B cell (primary cell): Measurements from ENCODE around the gene VWA5B1. TPM values are rescaled to one million over a fixed set of nuclear protein-coding genes. Genes with fewer than 3 reads are reported as not detected.

Experiments
- ATAC-seq: fragments of 200-7000 bp; cut with Tn5 transposase; one replicate; pipeline ENCODE4 v1.10.0; 2021; ENCODE audit warnings: low read depth, mild to moderate bottlenecking, moderate number of reproducible peaks, moderate library complexity
- CTCF ChIA-PET: fragments of 350-600 bp; sonication (Branson Sonifier 250); formaldehyde crosslinking; loops from one replicate; lab custom pipeline; 2021; ENCODE audit warnings: antibody characterized with exemption, inconsistent platforms; lab: Charles Lee
- POLR2A ChIA-PET: fragments of 350-600 bp; sonication (Branson Sonifier 250); formaldehyde crosslinking; loops from one replicate; lab custom pipeline; 2021; ENCODE audit warnings: antibody characterized with exemption; lab: Charles Lee
- DNase-seq: peaks from one replicate; pipeline ENCODE4 v3.0.0; 2013
- H2AFZ ChIP-seq: 2 replicates; pipeline ENCODE4 v1.6.1; 2012; ENCODE audit warnings: mild to moderate bottlenecking, low read depth, low read length; ENCODE audit not compliant: insufficient read depth, poor library complexity, severe bottlenecking
- H3K27ac ChIP-seq, 2 donors: 1 replicate in 1 of 2; 2 replicates in 1 of 2; pipeline ENCODE4 v1.5.1; 2012 to 2013; ENCODE audit warnings: low read length in 2 of 2, mild to moderate bottlenecking in 2 of 2, moderate library complexity in 1 of 2
- H3K27me3 ChIP-seq, 4 experiments: fragments of 200-600 bp in 1 of 4; sonication (generic) in 1 of 4; replicated peaks in 1 of 4; 1 replicate in 2 of 4; 2 replicates in 2 of 4; pipeline versions ENCODE4 v1.6.1 to v1.7.0; 2013 to 2016; ENCODE audit warnings: low read length in 3 of 4, mild to moderate bottlenecking in 2 of 4, mixed read lengths in 1 of 4, moderate library complexity in 1 of 4; ENCODE audit not compliant: insufficient read depth in 4 of 4, control insufficient read depth in 3 of 4; ENCODE audit errors: control extremely low read depth in 1 of 4
- H3K36me3 ChIP-seq, 2 experiments: replicated peaks in 1 of 2; 1 replicate in 1 of 2; 2 replicates in 1 of 2; pipeline versions ENCODE4 v1.6.1 to v1.7.1; 2013; ENCODE audit warnings: low read length in 1 of 2; ENCODE audit not compliant: insufficient read depth in 2 of 2, control insufficient read depth in 1 of 2; ENCODE audit errors: control extremely low read depth in 1 of 2, extremely low read depth in 1 of 2
- H3K4me1 ChIP-seq, 2 donors: fragments of 200-600 bp in 1 of 2; sonication (generic) in 1 of 2; 1 replicate in 1 of 2; 2 replicates in 1 of 2; pipeline versions ENCODE4 v1.5.1 to v1.6.1; 2013 to 2017; ENCODE audit warnings: low read length in 2 of 2; ENCODE audit not compliant: control insufficient read depth in 2 of 2, insufficient read depth in 2 of 2
- H3K4me2 ChIP-seq: replicated peaks from 2 replicates; pipeline ENCODE3; 2012; ENCODE audit warnings: mild to moderate bottlenecking, low read depth, low read length; ENCODE audit not compliant: poor library complexity, severe bottlenecking
- H3K4me3 ChIP-seq, 5 experiments: fragments of 200-600 bp in 1 of 5; sonication (generic) in 1 of 5; 1 replicate in 3 of 5; 2 replicates in 2 of 5; pipeline versions ENCODE4 v1.5.1 to v1.7.0; 2011 to 2016; ENCODE audit warnings: low read length in 4 of 5, mild to moderate bottlenecking in 4 of 5, low read depth in 2 of 5, control low read depth in 1 of 5, moderate library complexity in 1 of 5; ENCODE audit not compliant: insufficient read depth in 1 of 5; ENCODE audit errors: control extremely low read depth in 1 of 5, extremely low read depth in 1 of 5
- H3K79me2 ChIP-seq: fragments of 200-600 bp; sonication (generic); one replicate; pipeline ENCODE4 v1.6.0; 2016; ENCODE audit warnings: low read length; ENCODE audit not compliant: control insufficient read depth, insufficient read depth
- H3K9ac ChIP-seq: fragments of 200-600 bp; sonication (generic); 2 replicates; pipeline ENCODE4 v1.6.1; 2017; ENCODE audit warnings: mild to moderate bottlenecking, low read length, moderate library complexity
- H3K9me3 ChIP-seq, 3 donors: one replicate each; pipeline versions ENCODE4 v1.6.1 to v1.7.1; 2013; ENCODE audit warnings: low read length in 2 of 3; ENCODE audit not compliant: control insufficient read depth in 2 of 3, insufficient read depth in 1 of 3; ENCODE audit errors: control extremely low read depth in 1 of 3
- H4K20me1 ChIP-seq: 2 replicates; pipeline ENCODE4 v1.6.0; 2012; ENCODE audit warnings: mild to moderate bottlenecking, low read length; ENCODE audit not compliant: insufficient read depth, control insufficient read depth, poor library complexity, severe bottlenecking
- H3K27ac Mint-ChIP-seq: one replicate; pipeline ENCODE4 v1.8.0; 2021; ENCODE audit warnings: mixed read lengths
- H3K27me3 Mint-ChIP-seq: one replicate; pipeline ENCODE4 v1.8.0; 2021; ENCODE audit warnings: mixed read lengths
- H3K4me1 Mint-ChIP-seq: one replicate; pipeline ENCODE4 v1.8.0; 2021; ENCODE audit warnings: mixed read lengths
- H3K4me3 Mint-ChIP-seq: one replicate; pipeline ENCODE4 v1.8.0; 2021; ENCODE audit warnings: mixed read lengths
- H3K9me3 Mint-ChIP-seq: one replicate; pipeline ENCODE4 v1.8.0; 2022; ENCODE audit warnings: mixed read lengths; ENCODE audit not compliant: insufficient read depth
- CTCF ChIP-seq: fragments of 200-600 bp; IDR thresholded peaks from one replicate; pipeline ENCODE4 v1.8.0; 2022; ENCODE audit warnings: antibody characterized with exemption, mild to moderate bottlenecking
- EZH2 ChIP-seq: IDR thresholded peaks from 2 replicates; pipeline ENCODE4 v1.6.1; 2012; ENCODE audit warnings: borderline replicate concordance, low read depth, mild to moderate bottlenecking, moderate library complexity, low read length; ENCODE audit not compliant: insufficient read depth, poor library complexity, severe bottlenecking
- WGBS: methylation state at CpG from one replicate; pipeline ENCODE4 v1.1.5; 2013; ENCODE audit warnings: missing lambda C conversion rate; ENCODE audit not compliant: insufficient coverage; 5-methylcytosine and 5-hydroxymethylcytosine counted together
- intact Hi-C: fragments of 100-400 bp; cut with micrococcal nuclease; formaldehyde crosslinking; loops from one replicate; pipeline ENCODE4 v1.10.0; 2022
- polyA plus RNA-seq: library from polyadenylated mRNA; depleted of rRNA; stranded (reverse); fragments of >200 nt; gene quantifications from 2 replicates; pipeline ENCODE4 v1.2.3, GENCODE V29; 2012
- total RNA-seq, 2 donors: library from RNA; stranded (reverse); fragments of 120-200 nt in 1 of 2; gene quantifications; 1 replicate in 1 of 2; 2 replicates in 1 of 2; pipeline versions ENCODE4 v1.2.3 to v1.2.4, GENCODE V29; 2013 to 2022

Gene VWA5B1
- total and polyA plus RNA-seq, 2 donors (not counting 1 experiment from before 2014, with no cell fraction given): not detected

DNA sequence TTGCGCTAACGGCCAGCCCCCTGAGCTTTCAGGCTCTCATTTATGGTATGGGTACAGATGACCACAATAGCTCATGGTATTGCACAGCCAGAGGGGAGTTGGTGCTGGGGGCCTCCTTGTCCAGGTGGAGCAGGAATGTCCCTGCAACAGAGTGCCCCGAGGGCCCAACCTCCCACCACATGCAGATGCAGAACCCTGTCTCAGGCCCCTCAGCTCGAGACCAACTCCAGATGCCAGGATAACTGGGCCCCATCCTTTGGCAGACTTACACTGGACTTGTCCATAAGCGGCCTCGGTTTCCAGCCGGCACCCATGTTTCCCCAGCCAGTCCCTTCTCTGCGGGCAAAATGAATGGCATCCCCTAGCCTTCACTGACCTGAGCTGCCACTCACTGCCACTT lies 67.1 kb downstream of the VWA5B1 start:
- ChIA-PET POLR2A (no interaction called here), CTCF (no interaction called here)
- Histone ChIP-seq H3K4me2 (no peak overlapping the region), H3K9ac (no peak overlapping the region), H3K4me3 (no peak overlapping the region), H3K9me3 (peaks cover 0 to 10% (median 0%) of the 10 kb centered on the region in 3 donors), H3K27me3 (peaks cover 0 to 33% (median 10%) of the 10 kb centered on the region in 4 experiments), H4K20me1 (no peaks in the 10 kb centered on the region), H3K4me1 (peaks cover 0 to 4% of the 10 kb centered on the region in 2 donors), H2AFZ (no peak overlapping the region), H3K27ac (no peak overlapping the region), H3K79me2 (no peaks in the 10 kb centered on the region), H3K36me3 (no peaks in the 10 kb centered on the region)
- H3K4me1 Mint-ChIP-seq: peaks cover 3% of the 10 kb centered on the region
- H3K27ac Mint-ChIP-seq: no peak overlapping the region
- no peaks in the 10 kb centered on the region for H3K9me3 Mint-ChIP-seq
- peaks cover 58% of the 10 kb centered on the region for H3K27me3 Mint-ChIP-seq
- TF ChIP-seq CTCF (no peak), EZH2 (no peak)
- ATAC-seq (no peak), DNase-seq (no peak)
- WGBS: 91% methylated on average over 8 of the region's 8 CpGs
- no peak overlapping the region for H3K4me3 Mint-ChIP-seq
- intact Hi-C loops: no loop called here

- no peak for TF ChIP-seq EZH2
- TF ChIP-seq CTCF: no peak
- Histone ChIP-seq H3K4me2 (no peak overlapping the region), H2AFZ (no peak overlapping the region), H4K20me1 (no peaks in the 10 kb centered on the region), H3K36me3 (no peaks in the 10 kb centered on the region), H3K79me2 (no peaks in the 10 kb centered on the region), H3K27ac (no peak overlapping the region), H3K9me3 (peaks cover 0 to 10% (median 0%) of the 10 kb centered on the region in 3 donors), H3K9ac (no peak overlapping the region), H3K4me1 (peaks cover 0 to 4% of the 10 kb centered on the region in 2 donors), H3K4me3 (no peak overlapping the region), H3K27me3 (peaks cover 0 to 40% (median 12%) of the 10 kb centered on the region in 4 experiments)
- H3K4me1 Mint-ChIP-seq: peaks cover 3% of the 10 kb centered on the region
- ChIA-PET POLR2A (no interaction called here), CTCF (no interaction called here)
- peaks cover 59% of the 10 kb centered on the region for H3K27me3 Mint-ChIP-seq
- no peaks in the 10 kb centered on the region for H3K9me3 Mint-ChIP-seq
- no peak for ATAC-seq
- intact Hi-C loops: no loop called here
- H3K4me3 Mint-ChIP-seq: no peak overlapping the region
- 66% methylated on average over 12 of the region's 12 CpGs for WGBS
- H3K27ac Mint-ChIP-seq: no peak overlapping the region
- DNase-seq: no peak
Measured at GRCh38 chr1:20358761-20359263, 68.1 kb downstream of the VWA5B1 start.
